ENCODE measurements around the gene NLN.

DNA sequence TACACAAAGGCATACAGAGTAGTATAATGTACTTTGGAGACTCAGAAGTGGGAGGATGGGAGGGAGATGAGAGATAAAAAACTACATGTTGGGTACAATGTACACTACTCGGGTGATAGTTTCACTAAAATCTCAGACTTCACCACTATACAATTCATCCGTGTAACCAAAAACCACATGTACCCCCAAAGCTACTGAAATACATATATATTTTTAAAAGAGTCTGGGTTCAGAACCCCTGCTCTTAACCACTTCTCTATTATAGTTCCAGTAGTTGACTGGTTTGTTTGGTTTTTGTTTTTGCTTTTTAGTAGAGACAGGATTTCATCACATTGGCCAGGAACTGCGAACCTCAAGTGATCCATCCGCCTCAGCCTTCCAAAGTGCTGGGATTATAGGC is 22.7 kb upstream of the NLN start:
- TF ChIP-seq, protein P1, sequence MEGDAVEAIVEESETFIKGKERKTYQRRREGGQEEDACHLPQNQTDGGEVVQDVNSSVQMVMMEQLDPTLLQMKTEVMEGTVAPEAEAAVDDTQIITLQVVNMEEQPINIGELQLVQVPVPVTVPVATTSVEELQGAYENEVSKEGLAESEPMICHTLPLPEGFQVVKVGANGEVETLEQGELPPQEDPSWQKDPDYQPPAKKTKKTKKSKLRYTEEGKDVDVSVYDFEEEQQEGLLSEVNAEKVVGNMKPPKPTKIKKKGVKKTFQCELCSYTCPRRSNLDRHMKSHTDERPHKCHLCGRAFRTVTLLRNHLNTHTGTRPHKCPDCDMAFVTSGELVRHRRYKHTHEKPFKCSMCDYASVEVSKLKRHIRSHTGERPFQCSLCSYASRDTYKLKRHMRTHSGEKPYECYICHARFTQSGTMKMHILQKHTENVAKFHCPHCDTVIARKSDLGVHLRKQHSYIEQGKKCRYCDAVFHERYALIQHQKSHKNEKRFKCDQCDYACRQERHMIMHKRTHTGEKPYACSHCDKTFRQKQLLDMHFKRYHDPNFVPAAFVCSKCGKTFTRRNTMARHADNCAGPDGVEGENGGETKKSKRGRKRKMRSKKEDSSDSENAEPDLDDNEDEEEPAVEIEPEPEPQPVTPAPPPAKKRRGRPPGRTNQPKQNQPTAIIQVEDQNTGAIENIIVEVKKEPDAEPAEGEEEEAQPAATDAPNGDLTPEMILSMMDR (conservative IDR thresholded peaks at IDR 0.05; ENCODE audit: low read depth, low read length), result no peak
- no peak for TF ChIP-seq POLR2A (IDR thresholded peaks at IDR 0.05; ENCODE audit: low read depth, low read length)
- TF ChIP-seq RAD21 (IDR thresholded peaks at IDR 0.05; ENCODE audit: low read length), result no peak
- no peak for TF ChIP-seq RCOR1 (IDR thresholded peaks at IDR 0.05; ENCODE audit: insufficient replicate concordance, low read length)
- no peak for TF ChIP-seq FOS (IDR thresholded peaks at IDR 0.05; ENCODE audit: low read depth, low read length)
